CD1c-positive myeloid dendritic cell (primary cell): ENCODE data around the gene IFNK.
A peak's percentile ranks its signal among the peaks of the same experiment; 100 is the strongest.

Source experiments
- DNase-seq: peaks from one replicate; pipeline ENCODE4 v3.0.0-alpha.2; 2016; ENCODE audit errors: extremely low spot score

Gene IFNK

GRCh38 chr9:27538647-27539046, 14.6 kb downstream of the IFNK start:
- DNase-seq, result no peak

GRCh38 chr9:27539479-27540441, 15.7 kb downstream of the IFNK start:
- peak; percentile 50 for DNase-seq

- DNase-seq, result no peak
Measured at GRCh38 chr9:27540502-27540901, 16.4 kb downstream of the IFNK start.

- DNase-seq, result no peak
Measured at GRCh38 chr9:27541740-27542139, 17.6 kb downstream of the IFNK start.

GRCh38 chr9:27542508-27542907, 18.4 kb downstream of the IFNK start:
- no peak for DNase-seq

- peak; percentile 37 for DNase-seq
Measured at GRCh38 chr9:27545471-27545870, 21.4 kb downstream of the IFNK start.

- peak; percentile 62 for DNase-seq
Measured at GRCh38 chr9:27548055-27548741, 24.1 kb downstream of the IFNK start.

- DNase-seq, result no peak
Measured at GRCh38 chr9:27549196-27549755, 25.2 kb downstream of the IFNK start.

GRCh38 chr9:27554712-27555111, 30.6 kb downstream of the IFNK start:
- DNase-seq, result no peak

GRCh38 chr9:27556470-27556869, 32.4 kb downstream of the IFNK start:
- no peak for DNase-seq

- no peak for DNase-seq
Measured at GRCh38 chr9:27558307-27558706, 34.2 kb downstream of the IFNK start.

- no peak for DNase-seq
Measured at GRCh38 chr9:27560457-27560856, 36.4 kb downstream of the IFNK start.

- peak; percentile 35 for DNase-seq
Measured at GRCh38 chr9:27561685-27562084, 37.6 kb downstream of the IFNK start.

- DNase-seq, result peak; percentile 61
Measured at GRCh38 chr9:27563738-27564430, 39.8 kb downstream of the IFNK start.

- peak; percentile 68 for DNase-seq
Measured at GRCh38 chr9:27564670-27565069, 40.6 kb downstream of the IFNK start.

GRCh38 chr9:27565696-27566095, 41.6 kb downstream of the IFNK start:
- peak; percentile 37 for DNase-seq

- DNase-seq, result peak; percentile 24
Measured at GRCh38 chr9:27566118-27566517, 42.0 kb downstream of the IFNK start.

GRCh38 chr9:27569406-27569805, 45.3 kb downstream of the IFNK start:
- DNase-seq, result no peak

- peak; percentile 38 for DNase-seq
Measured at GRCh38 chr9:27571011-27571410, 46.9 kb downstream of the IFNK start.

GRCh38 chr9:27572061-27572460, 48.0 kb downstream of the IFNK start:
- peak; percentile 18 for DNase-seq

- peak; percentile 95 for DNase-seq
Measured at GRCh38 chr9:27572566-27572917, 48.5 kb downstream of the IFNK start.
